Keratinocyte (primary cell): ENCODE results near the gene BCAS1.

Experiments used
- CTCF ChIP-seq, 3 experiments: IDR thresholded peaks in 1 of 3; conservative IDR thresholded peaks in 1 of 3; optimal IDR thresholded peaks in 1 of 3; 2 replicates in 2 of 3; 3 replicates in 1 of 3; pipeline versions ENCODE3 to v1.5.1; 2011; ENCODE audit warnings: low read length in 3 of 3, mild to moderate bottlenecking in 3 of 3, moderate library complexity in 2 of 3, control low read depth in 1 of 3, inconsistent platforms in 1 of 3; ENCODE audit not compliant: insufficient read depth in 2 of 3; ENCODE audit errors: extremely low read depth in 1 of 3
- EZH2 ChIP-seq: IDR thresholded peaks from one replicate; pipeline ENCODE4 v1.6.1; 2012; ENCODE audit warnings: inconsistent platforms, mild to moderate bottlenecking, low read length, moderate library complexity

GRCh38 chr20:54015496-54015895 lies 54.9 kb downstream of the BCAS1 start:
- TF ChIP-seq CTCF (optimal IDR thresholded peaks at IDR 0.05 in 1 of 3, IDR thresholded peaks at IDR 0.05 in 1 of 3, conservative IDR thresholded peaks at IDR 0.05 in 1 of 3; ENCODE audit: extremely low read depth in 1 of 3, insufficient read depth in 2 of 3, low read length in 3 of 3) (no peak), EZH2 (no peak)
